Endothelial cell of umbilical vein (primary cell): Measurements from ENCODE around the gene SCLY. TPM values are rescaled to one million over a fixed set of nuclear protein-coding genes. Genes with fewer than 3 reads are reported as not detected.

ENCODE experiments used
- BruUV-seq: library from RNA; stranded (reverse); fragments of 400-500 nt; replicated peaks from 2 replicates; lab custom pipeline; 2021; lab: Mats Ljungman, UMichigan
- CTCF ChIA-PET: fragments of 300-600, 350-600 bp; sonication (Branson Sonifier 250); formaldehyde crosslinking; loops from one replicate; lab custom pipeline; 2021; ENCODE audit warnings: antibody characterized with exemption, inconsistent platforms; lab: Charles Lee
- POLR2A ChIA-PET: fragments of 300-600, 350-600 bp; sonication (Branson Sonifier 250); formaldehyde crosslinking; loops from one replicate; lab custom pipeline; 2021; ENCODE audit warnings: antibody characterized with exemption, inconsistent platforms; lab: Charles Lee
- DNase-seq: peaks from one replicate; pipeline ENCODE4 v3.0.0-alpha.2; 2011; ENCODE audit warnings: low read depth, low spot score
- FAIRE-seq: peaks from 2 replicates; lab custom pipeline; 2011; peaks lifted over from hg19 to GRCh38; lab: Jason Lieb, UNC
- H2AFZ ChIP-seq: 2 replicates; pipeline ENCODE4 v1.6.0; 2012; ENCODE audit warnings: low read depth, low read length, control low read depth, inconsistent platforms
- H3K27ac ChIP-seq: 2 replicates; pipeline ENCODE4 v1.5.1; 2011; ENCODE audit warnings: low read depth, mild to moderate bottlenecking, control low read depth, low read length, moderate library complexity; ENCODE audit not compliant: insufficient read depth
- H3K27me3 ChIP-seq, 2 experiments: 2 replicates each; pipeline versions ENCODE4 v1.6.0 to v1.6.1; 2011; ENCODE audit warnings: low read length in 2 of 2, mixed read lengths in 1 of 2; ENCODE audit not compliant: control insufficient read depth in 2 of 2, insufficient read depth in 2 of 2
- H3K36me3 ChIP-seq, 2 experiments: 2 replicates in 1 of 2; 3 replicates in 1 of 2; pipeline ENCODE4 v1.5.1; 2011; ENCODE audit warnings: low read length in 2 of 2, mild to moderate bottlenecking in 1 of 2, moderate library complexity in 1 of 2; ENCODE audit not compliant: control insufficient read depth in 2 of 2, insufficient read depth in 2 of 2; ENCODE audit errors: extremely low read depth in 1 of 2
- H3K4me1 ChIP-seq: 3 replicates; pipeline ENCODE4 v1.5.1; 2011; ENCODE audit warnings: mild to moderate bottlenecking, low read length; ENCODE audit not compliant: control insufficient read depth, insufficient read depth; ENCODE audit errors: extremely low read depth
- H3K4me2 ChIP-seq: 2 replicates; pipeline ENCODE4 v1.6.1; 2011; ENCODE audit warnings: low read length, control low read depth, mixed read lengths; ENCODE audit not compliant: insufficient read depth
- H3K4me3 ChIP-seq, 3 experiments: fragments of 200-600 bp in 1 of 3; sonication (generic), shearing (Covaris generic) in 1 of 3; replicated peaks in 1 of 3; 2 replicates each; pipeline ENCODE4 v1.5.1; 2011 to 2016; ENCODE audit warnings: control low read depth in 3 of 3, low read length in 3 of 3, mild to moderate bottlenecking in 2 of 3, inconsistent platforms in 1 of 3, low read depth in 1 of 3, moderate library complexity in 1 of 3; ENCODE audit not compliant: insufficient read depth in 1 of 3
- H3K79me2 ChIP-seq: 2 replicates; pipeline ENCODE4 v1.6.0; 2012; ENCODE audit warnings: low read length, inconsistent platforms; ENCODE audit not compliant: control insufficient read depth, insufficient read depth
- H3K9ac ChIP-seq: replicated peaks from 2 replicates; pipeline ENCODE3; 2011; ENCODE audit warnings: low read length, control low read depth; ENCODE audit not compliant: insufficient read depth; ENCODE audit errors: extremely low read depth
- H3K9me1 ChIP-seq: replicated peaks from 3 replicates; pipeline ENCODE4 v1.6.0; 2011; ENCODE audit warnings: mild to moderate bottlenecking, low read length; ENCODE audit not compliant: control insufficient read depth, insufficient read depth; ENCODE audit errors: extremely low read depth
- H3K9me3 ChIP-seq: replicated peaks from 2 replicates; pipeline ENCODE4 v1.5.1; 2012; ENCODE audit warnings: low read length, inconsistent platforms; ENCODE audit not compliant: control insufficient read depth, insufficient read depth
- H4K20me1 ChIP-seq: replicated peaks from 2 replicates; pipeline ENCODE3; 2011; ENCODE audit warnings: mild to moderate bottlenecking, low read length; ENCODE audit not compliant: control insufficient read depth, insufficient read depth; ENCODE audit errors: extremely low read depth
- EZH2 ChIP-seq: IDR thresholded peaks from 2 replicates; pipeline ENCODE4 v1.6.1; 2012; ENCODE audit warnings: borderline replicate concordance, low read depth, mild to moderate bottlenecking, moderate library complexity, low read length, inconsistent platforms; ENCODE audit not compliant: severe bottlenecking
- GATA2 ChIP-seq: IDR thresholded peaks from 2 replicates; pipeline ENCODE4 v1.7.0; 2011; ENCODE audit warnings: low read depth, mild to moderate bottlenecking, moderate library complexity, mixed read lengths, low read length; ENCODE audit not compliant: insufficient read length, insufficient read depth
- JUN ChIP-seq: IDR thresholded peaks from 2 replicates; pipeline ENCODE4 v1.6.1; 2011; ENCODE audit warnings: borderline replicate concordance, low read depth; ENCODE audit not compliant: insufficient read length, insufficient read depth
- MYC ChIP-seq: IDR thresholded peaks from one replicate; pipeline ENCODE4 v1.6.1; 2011; ENCODE audit warnings: mild to moderate bottlenecking, low read depth, low read length
- POLR2A ChIP-seq: IDR thresholded peaks from 2 replicates; pipeline ENCODE4 v1.6.1; 2012; ENCODE audit warnings: low read depth, mild to moderate bottlenecking, control low read depth, low read length
- POLR2AphosphoS5 ChIP-seq: IDR thresholded peaks from 2 replicates; pipeline ENCODE4 v1.6.1; 2012; ENCODE audit warnings: low read depth, mild to moderate bottlenecking, control low read depth, low read length, moderate library complexity; ENCODE audit not compliant: insufficient read depth
- dilution Hi-C: fragments of 300-500 bp; cut with MboI; formaldehyde crosslinking; loops from one replicate; pipeline ENCODE4 v1.15.0; 2019; ENCODE audit warnings: low sequenced_read_pairs; ENCODE audit not compliant: extremely low pct_ligation_motif_present
- intact Hi-C: fragments of 100-400 bp; cut with micrococcal nuclease; formaldehyde crosslinking; loops from one replicate; pipeline ENCODE4 v1.10.0; 2022
- polyA plus RNA-seq, 4 experiments: library from polyadenylated mRNA; depleted of rRNA in 3 of 4; stranded (reverse) in 3 of 4; unstranded in 1 of 4; fragments of >200 nt; gene quantifications; 2 replicates each; pipeline versions ENCODE4 v1.2.1 to v1.2.3, GENCODE V29; 2011 to 2012; ENCODE audit warnings: missing spikeins in 1 of 4
- total RNA-seq: library from RNA; stranded (reverse); gene quantifications from 2 replicates; pipeline ENCODE4 v1.2.3, GENCODE V29; 2021
- TF ChIP-seq, protein P1 (sequence below): IDR thresholded peaks from 2 replicates; pipeline ENCODE4 v1.6.1; 2011; ENCODE audit not compliant: insufficient read depth, insufficient read length
- TF ChIP-seq, protein P2 (sequence below), 2 donors: IDR thresholded peaks; 1 replicate in 1 of 2; 2 replicates in 1 of 2; pipeline ENCODE4 v1.5.1; 2011; ENCODE audit warnings: low read length in 2 of 2, mild to moderate bottlenecking in 2 of 2, moderate library complexity in 2 of 2, control low read depth in 1 of 2, inconsistent platforms in 1 of 2, low read depth in 1 of 2; ENCODE audit not compliant: insufficient read depth in 1 of 2; ENCODE audit errors: extremely low read depth in 1 of 2

The SCLY gene
- total and polyA plus RNA-seq, 2 donors (not counting 3 experiments of a cell fraction or from before 2014, with no cell fraction given): 22.6 to 32.7 TPM

DNA sequence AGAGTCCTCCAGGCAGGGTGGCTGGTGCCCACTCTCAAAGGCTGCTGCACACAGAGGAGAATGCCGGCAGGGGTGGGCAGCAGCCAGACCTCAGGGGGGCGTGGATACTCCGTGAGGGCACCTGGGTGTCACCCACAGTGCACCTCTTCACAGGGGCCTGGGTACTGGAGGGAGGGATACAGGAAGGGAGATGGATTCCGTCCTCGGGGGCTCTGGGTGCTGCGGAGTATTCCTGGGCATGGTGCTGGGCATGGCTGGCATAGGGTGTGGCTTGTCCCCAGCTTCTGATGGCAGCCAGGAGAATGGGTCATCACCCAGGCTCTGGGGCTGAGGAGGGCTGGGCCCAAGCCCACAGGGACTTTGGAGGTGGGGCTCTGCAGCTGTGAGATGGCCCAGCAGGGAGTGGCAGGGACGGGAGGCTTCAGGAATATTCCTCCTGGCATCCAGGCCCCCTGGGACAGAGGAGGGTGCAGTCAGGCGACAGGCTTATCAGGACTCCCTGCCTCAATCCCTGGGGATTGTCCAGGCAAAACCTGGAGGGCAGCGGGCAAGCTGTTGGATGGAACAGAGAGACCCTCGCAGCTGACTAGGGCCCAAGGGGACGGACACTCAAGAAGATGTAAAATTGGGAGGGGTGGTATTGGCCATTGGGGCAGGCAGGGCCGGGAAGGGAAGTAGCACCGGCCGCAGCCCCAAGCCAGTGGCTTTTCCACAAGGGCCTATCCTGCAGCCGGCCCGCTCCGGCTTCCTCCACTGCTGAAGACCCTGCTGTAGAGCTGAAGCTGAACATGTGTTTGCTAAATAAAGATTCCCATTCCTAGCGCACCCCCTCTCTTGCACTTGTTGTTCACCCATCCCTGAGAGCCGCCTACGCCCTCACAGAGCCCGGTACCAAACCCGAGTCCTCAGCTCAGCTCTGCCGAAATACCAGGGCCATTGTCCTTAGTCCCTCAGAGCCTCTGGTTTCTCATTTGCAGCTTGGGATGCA, 72.0 kb downstream of the SCLY start:
- H3K4me3 ChIP-seq: no peak overlapping the region
- H3K9ac ChIP-seq: no peak overlapping the region
- intact Hi-C loops: no loop called here
- H3K4me2 ChIP-seq: no peak overlapping the region
- ChIA-PET CTCF (no interaction called here), POLR2A (no interaction called here)
- H3K27ac ChIP-seq: no peak overlapping the region
- no peaks in the 10 kb centered on the region for H3K9me1 ChIP-seq
- no TSS peak for BruUV-seq
- H3K9me3 ChIP-seq: no peaks in the 10 kb centered on the region
- DNase-seq (no peak), FAIRE-seq (no peak)
- H3K4me1 ChIP-seq: no peaks in the 10 kb centered on the region
- dilution Hi-C loops: no loop called here
- no peaks in the 10 kb centered on the region for H4K20me1 ChIP-seq
- no peak overlapping the region for H2AFZ ChIP-seq
- H3K27me3 ChIP-seq: no peaks in the 10 kb centered on the region
- TF ChIP-seq EZH2: no peak
- no peak for TF ChIP-seq MYC
- TF ChIP-seq GATA2: no peak
- TF ChIP-seq POLR2A: no peak
- no peak for TF ChIP-seq JUN
- TF ChIP-seq, protein P1, sequence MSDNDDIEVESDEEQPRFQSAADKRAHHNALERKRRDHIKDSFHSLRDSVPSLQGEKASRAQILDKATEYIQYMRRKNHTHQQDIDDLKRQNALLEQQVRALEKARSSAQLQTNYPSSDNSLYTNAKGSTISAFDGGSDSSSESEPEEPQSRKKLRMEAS: no peak
- no peak for TF ChIP-seq POLR2AphosphoS5
- TF ChIP-seq, protein P2, sequence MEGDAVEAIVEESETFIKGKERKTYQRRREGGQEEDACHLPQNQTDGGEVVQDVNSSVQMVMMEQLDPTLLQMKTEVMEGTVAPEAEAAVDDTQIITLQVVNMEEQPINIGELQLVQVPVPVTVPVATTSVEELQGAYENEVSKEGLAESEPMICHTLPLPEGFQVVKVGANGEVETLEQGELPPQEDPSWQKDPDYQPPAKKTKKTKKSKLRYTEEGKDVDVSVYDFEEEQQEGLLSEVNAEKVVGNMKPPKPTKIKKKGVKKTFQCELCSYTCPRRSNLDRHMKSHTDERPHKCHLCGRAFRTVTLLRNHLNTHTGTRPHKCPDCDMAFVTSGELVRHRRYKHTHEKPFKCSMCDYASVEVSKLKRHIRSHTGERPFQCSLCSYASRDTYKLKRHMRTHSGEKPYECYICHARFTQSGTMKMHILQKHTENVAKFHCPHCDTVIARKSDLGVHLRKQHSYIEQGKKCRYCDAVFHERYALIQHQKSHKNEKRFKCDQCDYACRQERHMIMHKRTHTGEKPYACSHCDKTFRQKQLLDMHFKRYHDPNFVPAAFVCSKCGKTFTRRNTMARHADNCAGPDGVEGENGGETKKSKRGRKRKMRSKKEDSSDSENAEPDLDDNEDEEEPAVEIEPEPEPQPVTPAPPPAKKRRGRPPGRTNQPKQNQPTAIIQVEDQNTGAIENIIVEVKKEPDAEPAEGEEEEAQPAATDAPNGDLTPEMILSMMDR (IDR thresholded peaks at IDR 0.05; ENCODE audit: extremely low read depth in 1 of 2, insufficient read depth in 1 of 2, low read depth in 1 of 2, low read length in 2 of 2): no peak
- H3K36me3 ChIP-seq: no peaks in the 10 kb centered on the region
- no peaks in the 10 kb centered on the region for H3K79me2 ChIP-seq
